Endodermal cell (in vitro differentiated cells): ENCODE measurements around the gene TMEM19. TPM values are rescaled to one million over a fixed set of nuclear protein-coding genes. Genes with fewer than 3 reads are reported as not detected.

Experiments
- DNase-seq: peaks from one replicate; pipeline ENCODE4 v3.0.0-alpha.2; 2017
- H3K27ac ChIP-seq: 2 replicates; pipeline ENCODE4 v1.5.1; 2013; ENCODE audit warnings: mild to moderate bottlenecking, low read depth, low read length, moderate library complexity
- H3K27me3 ChIP-seq: 2 replicates; pipeline ENCODE4 v1.6.1; 2013; ENCODE audit warnings: mild to moderate bottlenecking, low read length, moderate library complexity; ENCODE audit not compliant: insufficient read depth, control insufficient read depth, poor library complexity, severe bottlenecking
- H3K36me3 ChIP-seq: 2 replicates; pipeline ENCODE4 v1.7.0; 2013; ENCODE audit warnings: mild to moderate bottlenecking, low read length, moderate library complexity; ENCODE audit not compliant: control insufficient read depth, insufficient read depth
- H3K4me1 ChIP-seq: one replicate; pipeline ENCODE4 v1.7.0; 2013; ENCODE audit warnings: low read length; ENCODE audit not compliant: control insufficient read depth, insufficient read depth
- H3K4me3 ChIP-seq: 2 replicates; pipeline ENCODE4 v1.5.1; 2013; ENCODE audit warnings: mild to moderate bottlenecking, low read length, moderate library complexity
- H3K9ac ChIP-seq: 2 replicates; pipeline ENCODE4 v1.6.1; 2013; ENCODE audit warnings: mild to moderate bottlenecking, low read length, moderate library complexity; ENCODE audit not compliant: poor library complexity, severe bottlenecking; ENCODE audit errors: extremely low read depth
- H3K9me3 ChIP-seq: 2 replicates; pipeline ENCODE4 v1.6.1; 2013; ENCODE audit warnings: mild to moderate bottlenecking, low read length, moderate library complexity; ENCODE audit not compliant: control insufficient read depth
- H3K27ac Mint-ChIP-seq: 2 replicates; pipeline ENCODE4 v1.8.0; 2020; ENCODE audit warnings: mixed read lengths
- H3K27me3 Mint-ChIP-seq: 2 replicates; pipeline ENCODE4 v1.8.0; 2021; ENCODE audit warnings: mild to moderate bottlenecking, mixed read lengths; ENCODE audit not compliant: insufficient read depth
- H3K36me3 Mint-ChIP-seq: 2 replicates; pipeline ENCODE4 v1.8.0; 2020; ENCODE audit warnings: low read depth, mixed read lengths
- H3K4me1 Mint-ChIP-seq: 2 replicates; pipeline ENCODE4 v1.8.0; 2020; ENCODE audit warnings: mixed read lengths
- H3K4me3 Mint-ChIP-seq: 2 replicates; pipeline ENCODE4 v1.8.0; 2020; ENCODE audit warnings: mild to moderate bottlenecking, moderate library complexity, mixed read lengths
- H3K9me3 Mint-ChIP-seq: 2 replicates; pipeline ENCODE4 v1.8.0; 2020; ENCODE audit warnings: mild to moderate bottlenecking, mixed read lengths
- WGBS, 2 experiments: methylation state at CpG; one replicate each; pipeline versions ENCODE4 v1.1.5 to v1.1.7; 2013; ENCODE audit warnings: missing lambda C conversion rate in 2 of 2, mixed read lengths in 1 of 2; ENCODE audit not compliant: insufficient coverage in 1 of 2, insufficient read length in 1 of 2; 5-methylcytosine and 5-hydroxymethylcytosine counted together
- total RNA-seq, 2 donors: library from RNA; stranded (reverse); fragmentation: NEBNext Ultra II Directional in 1 of 2; extraction: Animal tissue kit (Norgen Biotek cat#: 25700) in 1 of 2; gene quantifications; 2 replicates in 1 of 2; 3 replicates in 1 of 2; pipeline ENCODE4 v1.2.1, GENCODE V29; 2021
- TF ChIP-seq, protein P1 (sequence below): fragments of 200-600 bp; sonication (generic); conservative IDR thresholded peaks from 2 replicates; pipeline ENCODE4 v1.5.0; 2021; ENCODE audit warnings: antibody characterized with exemption, mild to moderate bottlenecking

TMEM19 gene
- total RNA-seq, 2 donors from 2014 or later: 12.7 to 15.9 TPM

DNA sequence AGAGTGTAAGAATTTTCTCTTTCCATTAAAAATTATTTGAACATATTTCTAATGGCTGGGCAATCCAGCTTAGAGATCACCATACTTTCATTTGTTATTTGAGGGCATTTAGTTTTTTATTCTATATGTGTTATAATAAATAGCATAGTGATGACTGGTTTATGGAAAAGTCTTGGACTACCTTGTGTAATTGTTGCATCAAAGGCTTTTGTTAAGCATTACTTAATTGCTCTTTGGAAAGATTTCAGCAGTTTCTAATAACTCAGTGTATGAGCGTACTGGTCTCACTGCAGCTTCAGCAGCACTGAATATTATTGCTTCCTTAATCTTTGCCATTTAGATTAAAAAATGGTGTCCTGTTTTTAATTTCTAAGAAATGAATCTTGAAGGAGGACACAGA lies 22.8 kb downstream of the TMEM19 start:
- Histone ChIP-seq H3K27me3 (no peaks in the 10 kb centered on the region), H3K9me3 (peaks cover 7% of the 10 kb centered on the region), H3K27ac (no peak overlapping the region), H3K9ac (no peak overlapping the region), H3K4me1 (no peaks in the 10 kb centered on the region), H3K36me3 (peaks cover 5% of the 10 kb centered on the region), H3K4me3 (no peak overlapping the region)
- H3K36me3 Mint-ChIP-seq: no peaks in the 10 kb centered on the region
- TF ChIP-seq, protein P1, sequence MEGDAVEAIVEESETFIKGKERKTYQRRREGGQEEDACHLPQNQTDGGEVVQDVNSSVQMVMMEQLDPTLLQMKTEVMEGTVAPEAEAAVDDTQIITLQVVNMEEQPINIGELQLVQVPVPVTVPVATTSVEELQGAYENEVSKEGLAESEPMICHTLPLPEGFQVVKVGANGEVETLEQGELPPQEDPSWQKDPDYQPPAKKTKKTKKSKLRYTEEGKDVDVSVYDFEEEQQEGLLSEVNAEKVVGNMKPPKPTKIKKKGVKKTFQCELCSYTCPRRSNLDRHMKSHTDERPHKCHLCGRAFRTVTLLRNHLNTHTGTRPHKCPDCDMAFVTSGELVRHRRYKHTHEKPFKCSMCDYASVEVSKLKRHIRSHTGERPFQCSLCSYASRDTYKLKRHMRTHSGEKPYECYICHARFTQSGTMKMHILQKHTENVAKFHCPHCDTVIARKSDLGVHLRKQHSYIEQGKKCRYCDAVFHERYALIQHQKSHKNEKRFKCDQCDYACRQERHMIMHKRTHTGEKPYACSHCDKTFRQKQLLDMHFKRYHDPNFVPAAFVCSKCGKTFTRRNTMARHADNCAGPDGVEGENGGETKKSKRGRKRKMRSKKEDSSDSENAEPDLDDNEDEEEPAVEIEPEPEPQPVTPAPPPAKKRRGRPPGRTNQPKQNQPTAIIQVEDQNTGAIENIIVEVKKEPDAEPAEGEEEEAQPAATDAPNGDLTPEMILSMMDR: no peak
- H3K27me3 Mint-ChIP-seq: no peaks in the 10 kb centered on the region
- WGBS, 2 experiments: 100% methylated on average over 1 of the region's 1 CpG
- H3K4me1 Mint-ChIP-seq: no peaks in the 10 kb centered on the region
- H3K27ac Mint-ChIP-seq: no peak overlapping the region
- DNase-seq: no peak
- H3K9me3 Mint-ChIP-seq: peaks cover 13% of the 10 kb centered on the region
- no peak overlapping the region for H3K4me3 Mint-ChIP-seq

DNA sequence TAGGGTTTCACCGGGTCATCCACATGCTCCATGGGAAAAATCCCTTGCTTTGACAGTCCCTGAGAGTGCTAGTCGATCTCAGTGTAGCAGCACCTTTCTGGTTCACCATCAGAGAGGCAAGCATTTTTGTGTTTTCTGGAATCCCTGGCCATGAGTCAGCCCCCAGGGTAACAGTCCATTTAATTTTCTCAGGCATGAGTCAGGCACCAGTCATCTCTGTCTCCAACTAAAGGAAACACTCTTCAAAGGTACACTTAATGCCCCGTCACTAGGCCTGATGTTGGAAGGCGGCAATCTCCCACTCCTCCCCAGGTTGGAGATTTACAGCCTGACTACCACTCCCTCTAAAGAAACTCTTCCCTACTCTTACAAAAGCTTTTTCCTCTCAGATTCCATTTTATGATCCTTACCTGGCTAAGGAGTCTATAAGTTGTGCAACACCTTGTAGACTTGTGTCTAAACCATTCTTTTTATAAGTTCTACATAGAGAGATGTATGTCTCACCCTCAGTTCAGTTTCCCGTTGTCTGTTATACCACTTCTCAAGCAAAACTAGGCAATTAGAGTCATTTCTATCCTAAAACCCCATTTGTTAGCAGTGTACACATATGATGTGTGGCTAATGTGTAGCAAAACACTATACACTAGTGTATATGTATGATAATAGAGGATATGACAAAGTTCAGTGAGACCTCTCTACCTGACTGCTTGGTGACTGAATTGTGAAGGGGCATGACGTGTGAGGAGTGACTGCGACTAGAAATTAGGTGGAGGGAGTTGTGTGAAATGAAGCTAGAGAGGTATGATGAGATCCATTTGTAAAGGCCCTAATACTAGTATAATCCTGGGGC lies 24.6 kb downstream of the TMEM19 start:
- H3K36me3 ChIP-seq: no peaks in the 10 kb centered on the region
- no peak overlapping the region for H3K9ac ChIP-seq
- Mint-ChIP-seq H3K4me1 (no peaks in the 10 kb centered on the region), H3K27me3 (no peaks in the 10 kb centered on the region), H3K9me3 (peaks cover 28% of the 10 kb centered on the region), H3K27ac (no peak overlapping the region), H3K4me3 (no peak overlapping the region), H3K36me3 (no peaks in the 10 kb centered on the region)
- 88 to 93% methylated on average over 7 of the region's 7 CpGs for WGBS, 2 experiments
- H3K27ac ChIP-seq: no peak overlapping the region
- TF ChIP-seq, protein P1: no peak
- peaks cover 19% of the 10 kb centered on the region for H3K9me3 ChIP-seq
- no peak overlapping the region for H3K4me3 ChIP-seq
- H3K27me3 ChIP-seq: no peaks in the 10 kb centered on the region
- no peaks in the 10 kb centered on the region for H3K4me1 ChIP-seq
- DNase-seq: no peak

DNA sequence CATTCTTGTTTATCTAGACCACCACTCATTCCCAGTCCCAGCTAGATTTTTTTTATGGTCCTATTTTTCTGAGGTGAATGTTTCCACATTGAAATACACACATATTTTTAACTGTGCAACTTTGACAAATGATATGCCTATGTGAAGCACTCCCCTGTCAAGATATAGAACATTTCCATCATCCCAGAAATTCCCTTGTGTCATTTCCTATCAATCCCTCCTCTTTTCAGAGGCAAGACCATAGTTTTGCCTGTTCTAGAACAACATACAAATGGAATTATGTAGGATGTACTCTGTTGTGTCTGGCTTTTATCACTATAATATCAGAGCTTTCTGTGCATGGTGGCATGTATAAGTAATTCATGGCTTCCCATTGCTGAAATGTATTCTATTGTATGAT lies 32.7 kb downstream of the TMEM19 start:
- no peaks in the 10 kb centered on the region for H3K36me3 ChIP-seq
- no peak overlapping the region for H3K9ac ChIP-seq
- no peaks in the 10 kb centered on the region for H3K27me3 ChIP-seq
- H3K9me3 ChIP-seq: peaks cover 12% of the 10 kb centered on the region
- Mint-ChIP-seq H3K4me3 (no peak overlapping the region), H3K36me3 (no peaks in the 10 kb centered on the region), H3K9me3 (peaks cover 20% of the 10 kb centered on the region), H3K4me1 (no peaks in the 10 kb centered on the region), H3K27ac (no peak overlapping the region), H3K27me3 (no peaks in the 10 kb centered on the region)
- TF ChIP-seq, protein P1: no peak
- no peak for DNase-seq
- no peak overlapping the region for H3K4me3 ChIP-seq
- no peak overlapping the region for H3K27ac ChIP-seq
- no peaks in the 10 kb centered on the region for H3K4me1 ChIP-seq
